HEK293T (cell line): ENCODE results near the gene PCDH17.

ENCODE experiments used
- CTCF ChIA-PET: fragments of 350-600 bp; formaldehyde crosslinking; extraction: SDS; loops from one replicate; lab custom pipeline; 2021; ENCODE audit warnings: antibody characterized with exemption, inconsistent platforms; lab: Yijun Ruan, JAX
- POLR2A ChIA-PET: fragments of 350-600 bp; formaldehyde crosslinking; extraction: SDS; loops from one replicate; lab custom pipeline; 2020; ENCODE audit warnings: antibody characterized with exemption, inconsistent platforms; lab: Yijun Ruan, JAX
- DNase-seq: peaks from one replicate; pipeline ENCODE4 v3.0.0; 2012; ENCODE audit warnings: mixed read lengths; ENCODE audit errors: extremely low spot score
- ARNT ChIP-seq: fragments of 450-650 bp; IDR thresholded peaks from 2 replicates; pipeline ENCODE4 v1.6.1; 2017; ENCODE audit warnings: mild to moderate bottlenecking
- BHLHE40 ChIP-seq: fragments of 450-650 bp; IDR thresholded peaks from 2 replicates; pipeline ENCODE4 v1.6.1; 2016; ENCODE audit warnings: mild to moderate bottlenecking, moderate library complexity, borderline replicate concordance
- CTBP1 ChIP-seq: fragments of 450-650 bp; IDR thresholded peaks from 2 replicates; pipeline ENCODE4 v1.6.1; 2016; ENCODE audit warnings: borderline replicate concordance
- ELF4 ChIP-seq: fragments of 450-650 bp; IDR thresholded peaks from 2 replicates; pipeline ENCODE4 v1.6.1; 2017; ENCODE audit warnings: antibody characterized with exemption
- FOXA1 ChIP-seq: fragments of 450-650 bp; IDR thresholded peaks from 2 replicates; pipeline ENCODE4 v1.6.1; 2016; ENCODE audit warnings: mild to moderate bottlenecking
- FOXK2 ChIP-seq: fragments of 450-650 bp; IDR thresholded peaks from 2 replicates; pipeline ENCODE4 v1.6.1; 2016; ENCODE audit warnings: mild to moderate bottlenecking
- FOXM1 ChIP-seq: fragments of 450-650 bp; IDR thresholded peaks from 2 replicates; pipeline ENCODE4 v1.6.1; 2017; ENCODE audit warnings: mild to moderate bottlenecking, borderline replicate concordance
- HDGF ChIP-seq: fragments of 450-650 bp; IDR thresholded peaks from 2 replicates; pipeline ENCODE4 v1.6.1; 2017; ENCODE audit warnings: antibody characterized with exemption, borderline replicate concordance
- L3MBTL2 ChIP-seq: fragments of 450-650 bp; conservative IDR thresholded peaks from 2 replicates; pipeline ENCODE4 v1.6.1; 2016; ENCODE audit warnings: mild to moderate bottlenecking
- LEF1 ChIP-seq: fragments of 450-650 bp; IDR thresholded peaks from 2 replicates; pipeline ENCODE4 v1.6.1; 2017; ENCODE audit warnings: mild to moderate bottlenecking, borderline replicate concordance
- NFRKB ChIP-seq: fragments of 450-650 bp; IDR thresholded peaks from 2 replicates; pipeline ENCODE4 v1.6.1; 2016; ENCODE audit warnings: mild to moderate bottlenecking, moderate library complexity
- SP1 ChIP-seq: fragments of 450-650 bp; IDR thresholded peaks from 2 replicates; pipeline ENCODE4 v1.6.1; 2017
- SUZ12 ChIP-seq: fragments of 450-650 bp; IDR thresholded peaks from 2 replicates; pipeline ENCODE4 v1.6.1; 2016; ENCODE audit warnings: mild to moderate bottlenecking
- TARDBP ChIP-seq: fragments of 450-650 bp; IDR thresholded peaks from 2 replicates; pipeline ENCODE4 v1.6.1; 2016
- ZNF384 ChIP-seq: fragments of 450-650 bp; IDR thresholded peaks from 2 replicates; pipeline ENCODE4 v1.6.1; 2016
- TF ChIP-seq, protein P1 (sequence below): fragments of 450-650 bp; IDR thresholded peaks from 2 replicates; pipeline ENCODE4 v1.6.1; 2016

The PCDH17 gene, protein sequence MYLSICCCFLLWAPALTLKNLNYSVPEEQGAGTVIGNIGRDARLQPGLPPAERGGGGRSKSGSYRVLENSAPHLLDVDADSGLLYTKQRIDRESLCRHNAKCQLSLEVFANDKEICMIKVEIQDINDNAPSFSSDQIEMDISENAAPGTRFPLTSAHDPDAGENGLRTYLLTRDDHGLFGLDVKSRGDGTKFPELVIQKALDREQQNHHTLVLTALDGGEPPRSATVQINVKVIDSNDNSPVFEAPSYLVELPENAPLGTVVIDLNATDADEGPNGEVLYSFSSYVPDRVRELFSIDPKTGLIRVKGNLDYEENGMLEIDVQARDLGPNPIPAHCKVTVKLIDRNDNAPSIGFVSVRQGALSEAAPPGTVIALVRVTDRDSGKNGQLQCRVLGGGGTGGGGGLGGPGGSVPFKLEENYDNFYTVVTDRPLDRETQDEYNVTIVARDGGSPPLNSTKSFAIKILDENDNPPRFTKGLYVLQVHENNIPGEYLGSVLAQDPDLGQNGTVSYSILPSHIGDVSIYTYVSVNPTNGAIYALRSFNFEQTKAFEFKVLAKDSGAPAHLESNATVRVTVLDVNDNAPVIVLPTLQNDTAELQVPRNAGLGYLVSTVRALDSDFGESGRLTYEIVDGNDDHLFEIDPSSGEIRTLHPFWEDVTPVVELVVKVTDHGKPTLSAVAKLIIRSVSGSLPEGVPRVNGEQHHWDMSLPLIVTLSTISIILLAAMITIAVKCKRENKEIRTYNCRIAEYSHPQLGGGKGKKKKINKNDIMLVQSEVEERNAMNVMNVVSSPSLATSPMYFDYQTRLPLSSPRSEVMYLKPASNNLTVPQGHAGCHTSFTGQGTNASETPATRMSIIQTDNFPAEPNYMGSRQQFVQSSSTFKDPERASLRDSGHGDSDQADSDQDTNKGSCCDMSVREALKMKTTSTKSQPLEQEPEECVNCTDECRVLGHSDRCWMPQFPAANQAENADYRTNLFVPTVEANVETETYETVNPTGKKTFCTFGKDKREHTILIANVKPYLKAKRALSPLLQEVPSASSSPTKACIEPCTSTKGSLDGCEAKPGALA (N-terminal part only)

DNA sequence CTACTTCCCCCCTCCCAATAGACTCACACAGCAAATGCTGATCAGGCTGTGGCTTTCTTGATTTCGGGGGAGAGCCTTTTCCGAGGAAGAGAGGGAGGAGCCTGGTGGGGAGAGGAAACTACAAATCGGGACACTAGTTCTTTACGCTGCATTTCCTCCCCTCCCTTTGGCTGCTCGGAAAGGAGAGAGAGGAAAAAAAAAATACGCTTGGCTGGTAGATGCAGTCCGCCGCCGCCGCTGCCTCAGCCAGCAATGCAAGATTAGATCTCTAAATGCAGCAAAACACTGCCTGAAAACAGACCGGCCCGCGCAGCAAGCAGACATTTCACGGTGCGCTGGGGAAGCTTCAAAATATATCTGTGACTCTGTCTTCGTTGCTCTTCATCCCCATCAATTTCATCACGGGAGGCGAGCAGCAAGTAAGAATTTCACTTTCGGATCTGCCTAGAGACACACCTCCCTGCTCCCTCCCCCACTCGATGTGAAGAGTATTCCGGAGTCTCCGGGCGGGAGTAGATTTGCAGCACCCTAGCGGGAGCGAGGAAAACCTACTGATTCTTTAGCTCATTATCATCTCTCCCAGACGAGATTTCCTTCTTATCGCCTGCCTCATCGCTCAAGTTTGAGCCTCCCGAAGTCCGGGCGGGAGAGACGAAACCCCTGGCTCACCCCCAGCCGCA is at the start of gene PCDH17:
Gene PCDH17 (plus strand): TSS at position 149 of the 680 bp plus-strand sequence. CDS start 803 bp downstream, outside the sequence.
- POLR2A ChIA-PET: no interaction called here
- TF ChIP-seq HDGF: no peak
- TF ChIP-seq ZNF384: peak; percentile 71
- DNase-seq: peak; percentile 19
- CTCF ChIA-PET: no interaction called here

DNA sequence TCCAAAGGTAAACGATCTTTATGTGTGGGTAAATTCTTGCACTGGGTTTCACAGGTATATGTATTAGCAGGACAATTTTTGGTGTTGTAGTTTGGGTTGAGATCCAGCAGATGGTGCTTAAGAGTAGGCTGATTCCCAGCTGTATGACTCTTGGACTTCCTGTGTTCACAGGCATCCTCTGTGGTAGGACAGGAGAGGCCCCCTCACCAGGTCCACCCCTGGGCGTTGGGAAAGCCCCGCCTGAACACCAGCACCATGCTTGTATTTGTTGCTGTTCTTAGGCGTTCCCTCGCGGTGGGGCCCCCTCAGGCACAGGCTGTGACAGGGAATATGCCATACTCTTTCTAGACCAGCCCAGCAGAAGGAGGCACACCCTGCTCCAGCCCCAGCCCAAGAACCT is 49.5 kb upstream of the PCDH17 start:
- CTCF ChIA-PET: no interaction called here
- TF ChIP-seq FOXK2: no peak
- TF ChIP-seq LEF1: no peak
- TF ChIP-seq ELF4: no peak
- no peak for TF ChIP-seq FOXM1
- TF ChIP-seq ARNT: no peak
- no peak for TF ChIP-seq L3MBTL2
- TF ChIP-seq TARDBP: no peak
- TF ChIP-seq, protein P1, sequence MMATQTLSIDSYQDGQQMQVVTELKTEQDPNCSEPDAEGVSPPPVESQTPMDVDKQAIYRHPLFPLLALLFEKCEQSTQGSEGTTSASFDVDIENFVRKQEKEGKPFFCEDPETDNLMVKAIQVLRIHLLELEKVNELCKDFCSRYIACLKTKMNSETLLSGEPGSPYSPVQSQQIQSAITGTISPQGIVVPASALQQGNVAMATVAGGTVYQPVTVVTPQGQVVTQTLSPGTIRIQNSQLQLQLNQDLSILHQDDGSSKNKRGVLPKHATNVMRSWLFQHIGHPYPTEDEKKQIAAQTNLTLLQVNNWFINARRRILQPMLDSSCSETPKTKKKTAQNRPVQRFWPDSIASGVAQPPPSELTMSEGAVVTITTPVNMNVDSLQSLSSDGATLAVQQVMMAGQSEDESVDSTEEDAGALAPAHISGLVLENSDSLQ: no peak
- no peak for TF ChIP-seq CTBP1
- no peak for TF ChIP-seq ZNF384
- TF ChIP-seq FOXA1: no peak
- TF ChIP-seq NFRKB: no peak
- TF ChIP-seq SUZ12: no peak
- no peak for TF ChIP-seq SP1
- TF ChIP-seq HDGF: no peak
- no peak for TF ChIP-seq BHLHE40
- peak; percentile 14 for DNase-seq
- POLR2A ChIA-PET: interaction anchor here (0.9 kb wide), 1 partner anchor 42 kb away, joined by 3 read pairs; no protein-coding TSS in a partner anchor

DNA sequence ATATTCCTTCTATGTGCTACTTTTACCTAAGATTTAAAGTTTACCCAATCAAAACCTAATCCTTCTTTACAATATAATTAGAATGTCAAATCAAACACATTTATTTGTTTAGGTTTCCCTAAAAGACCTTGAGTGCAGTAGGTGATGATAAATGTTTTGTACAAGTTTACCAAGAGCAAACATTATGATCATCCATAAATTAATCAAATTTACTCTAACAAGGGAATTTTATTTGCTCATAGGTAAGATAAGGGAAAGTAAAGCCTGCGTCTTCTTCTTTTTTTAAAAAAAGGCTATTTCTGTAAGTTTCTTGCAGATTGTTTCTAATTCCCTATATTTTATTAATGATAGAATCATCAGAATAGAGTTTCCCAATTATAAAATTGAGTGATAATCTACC is 48.0 kb upstream of the PCDH17 start:
- ChIA-PET POLR2A (no interaction called here), CTCF (no interaction called here)
- DNase-seq: no peak
- TF ChIP-seq BHLHE40 (no peak), FOXA1 (no peak), L3MBTL2 (no peak), ZNF384 (no peak), ARNT (no peak), SP1 (no peak), FOXK2 (no peak), ELF4 (no peak), FOXM1 (no peak), HDGF (no peak), SUZ12 (no peak), TARDBP (no peak), CTBP1 (no peak), LEF1 (no peak), NFRKB (no peak)
- TF ChIP-seq, protein P1: no peak

DNA sequence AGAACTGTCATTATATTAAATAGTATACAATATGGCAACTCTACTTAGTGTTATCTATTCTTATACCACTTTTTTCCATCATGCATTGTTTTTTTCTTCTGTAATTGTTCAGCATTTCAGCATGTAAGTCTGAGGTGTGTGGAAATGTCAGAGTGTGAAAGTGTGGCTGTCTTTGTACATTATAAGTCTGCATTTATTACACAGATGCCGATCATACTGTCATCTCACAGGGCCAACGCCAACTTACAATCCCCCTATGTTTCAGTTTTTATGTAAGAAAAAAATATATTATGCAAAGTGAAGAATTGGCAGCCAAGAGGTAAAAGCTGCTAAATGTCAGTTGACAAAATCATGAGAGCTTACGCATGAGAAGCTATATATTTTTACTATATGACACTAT is 42.9 kb upstream of the PCDH17 start:
- DNase-seq: no peak
- TF ChIP-seq FOXM1 (no peak), ZNF384 (no peak), TARDBP (no peak), LEF1 (no peak), ARNT (no peak), ELF4 (no peak), CTBP1 (no peak)
- TF ChIP-seq, protein P1: no peak
- ChIA-PET CTCF (no interaction called here), POLR2A (no interaction called here)

DNA sequence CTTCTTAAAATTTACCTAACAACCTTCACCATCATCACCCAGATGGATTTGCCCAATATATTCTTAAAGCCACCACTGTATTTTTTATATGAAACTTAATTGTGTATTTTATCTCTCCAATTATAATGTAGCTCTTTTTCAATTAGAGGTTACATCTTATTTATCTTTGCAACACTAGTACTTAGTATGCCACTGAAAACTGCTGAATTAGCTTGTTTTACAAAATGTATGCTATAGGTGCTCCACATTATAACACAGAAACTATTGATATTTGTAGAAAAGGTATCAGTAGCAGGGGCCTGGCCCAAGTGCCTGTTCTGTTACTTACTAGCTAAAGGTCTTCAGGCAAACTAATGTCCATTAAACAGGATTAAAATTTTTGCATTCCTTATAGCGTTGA is 35.8 kb upstream of the PCDH17 start:
- DNase-seq: no peak
- TF ChIP-seq L3MBTL2: no peak
- TF ChIP-seq, protein P1: no peak
- TF ChIP-seq FOXK2: no peak
- TF ChIP-seq FOXM1: no peak
- TF ChIP-seq FOXA1: no peak
- TF ChIP-seq SP1: no peak
- no peak for TF ChIP-seq NFRKB
- no peak for TF ChIP-seq ARNT
- CTCF ChIA-PET: no interaction called here
- POLR2A ChIA-PET: no interaction called here
